GM12865 (cell line): Measurements from ENCODE around the gene OR56A3.

Experiments used
- DNase-seq: peaks from one replicate; pipeline ENCODE4 v3.0.0; 2010; ENCODE audit warnings: low read depth
- H3K4me3 ChIP-seq: 2 replicates; pipeline ENCODE4 v1.5.1; 2011; ENCODE audit warnings: mild to moderate bottlenecking, low read depth, low read length, control low read depth
- TF ChIP-seq, protein P1 (sequence below): IDR thresholded peaks from 2 replicates; pipeline ENCODE4 v1.5.1; 2011; ENCODE audit warnings: low read length, control low read depth, low read depth, inconsistent platforms; ENCODE audit not compliant: insufficient read depth; ENCODE audit errors: missing control alignments

Gene OR56A3

DNA sequence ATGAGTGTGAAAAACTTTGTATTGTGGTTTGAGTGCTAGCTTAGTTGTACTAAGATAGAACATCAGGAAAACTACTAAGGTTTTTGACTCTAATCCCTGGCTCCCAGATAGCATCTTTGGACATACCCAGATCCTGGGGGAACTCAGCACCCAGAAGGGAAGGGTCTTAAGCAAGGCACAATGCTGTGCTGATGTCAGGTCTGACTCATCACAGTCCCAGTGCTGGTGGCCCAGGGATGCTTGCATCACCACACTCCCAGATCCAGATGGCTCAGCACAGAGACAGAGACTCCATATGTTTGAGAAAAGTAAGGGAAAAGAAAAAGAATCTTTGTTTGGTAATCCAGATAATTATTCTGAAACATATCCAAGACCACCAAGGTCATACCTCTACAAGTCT lies 18.3 kb upstream of the OR56A3 start:
- TF ChIP-seq, protein P1, sequence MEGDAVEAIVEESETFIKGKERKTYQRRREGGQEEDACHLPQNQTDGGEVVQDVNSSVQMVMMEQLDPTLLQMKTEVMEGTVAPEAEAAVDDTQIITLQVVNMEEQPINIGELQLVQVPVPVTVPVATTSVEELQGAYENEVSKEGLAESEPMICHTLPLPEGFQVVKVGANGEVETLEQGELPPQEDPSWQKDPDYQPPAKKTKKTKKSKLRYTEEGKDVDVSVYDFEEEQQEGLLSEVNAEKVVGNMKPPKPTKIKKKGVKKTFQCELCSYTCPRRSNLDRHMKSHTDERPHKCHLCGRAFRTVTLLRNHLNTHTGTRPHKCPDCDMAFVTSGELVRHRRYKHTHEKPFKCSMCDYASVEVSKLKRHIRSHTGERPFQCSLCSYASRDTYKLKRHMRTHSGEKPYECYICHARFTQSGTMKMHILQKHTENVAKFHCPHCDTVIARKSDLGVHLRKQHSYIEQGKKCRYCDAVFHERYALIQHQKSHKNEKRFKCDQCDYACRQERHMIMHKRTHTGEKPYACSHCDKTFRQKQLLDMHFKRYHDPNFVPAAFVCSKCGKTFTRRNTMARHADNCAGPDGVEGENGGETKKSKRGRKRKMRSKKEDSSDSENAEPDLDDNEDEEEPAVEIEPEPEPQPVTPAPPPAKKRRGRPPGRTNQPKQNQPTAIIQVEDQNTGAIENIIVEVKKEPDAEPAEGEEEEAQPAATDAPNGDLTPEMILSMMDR: no peak
- H3K4me3 ChIP-seq: no peak overlapping the region
- DNase-seq: no peak

GRCh38 chr11:5928271-5928670 lies 13.8 kb upstream of the OR56A3 start:
- TF ChIP-seq, protein P1: no peak
- DNase-seq: no peak
- no peak overlapping the region for H3K4me3 ChIP-seq

GRCh38 chr11:5928811-5929210 lies 13.2 kb upstream of the OR56A3 start:
- H3K4me3 ChIP-seq: no peak overlapping the region
- no peak for DNase-seq
- TF ChIP-seq, protein P1: no peak

GRCh38 chr11:5929571-5930368 lies 12.3 kb upstream of the OR56A3 start:
- TF ChIP-seq, protein P1: no peak
- no peak for DNase-seq
- H3K4me3 ChIP-seq: no peak overlapping the region

GRCh38 chr11:5930614-5931013 lies 11.4 kb upstream of the OR56A3 start:
- H3K4me3 ChIP-seq: no peak overlapping the region
- no peak for DNase-seq
- TF ChIP-seq, protein P1: no peak

- DNase-seq: no peak
- TF ChIP-seq, protein P1: no peak
- no peak overlapping the region for H3K4me3 ChIP-seq
Observed at GRCh38 chr11:5931061-5931460, 11.0 kb upstream of the OR56A3 start.

DNA sequence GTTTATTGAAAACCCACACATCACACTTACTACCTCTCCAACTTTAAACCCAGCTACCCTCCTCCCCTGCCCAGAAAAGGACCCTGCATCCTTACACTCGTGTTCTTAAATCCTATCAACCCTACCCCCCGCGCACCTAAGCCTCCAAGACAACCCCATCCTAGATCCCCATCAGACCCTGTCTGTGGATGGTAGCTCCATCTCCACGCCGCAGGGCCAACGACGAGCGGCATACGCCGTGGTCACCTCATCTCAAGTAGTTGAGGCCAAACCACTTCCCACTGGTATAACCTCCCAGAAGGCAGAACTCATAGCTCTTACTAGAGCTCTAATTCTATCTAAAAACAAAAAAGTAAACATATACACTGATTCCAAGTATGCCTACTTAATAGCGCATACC lies 9.4 kb upstream of the OR56A3 start:
- TF ChIP-seq, protein P1: no peak
- DNase-seq: no peak

More for the DNA sequence above, 9.4 kb upstream of the OR56A3 start:
- no peak overlapping the region for H3K4me3 ChIP-seq
